Neural progenitor cell (in vitro differentiated cells): ENCODE results near the gene CTNNA3. TPM values are rescaled to one million over a fixed set of nuclear protein-coding genes. Genes with fewer than 3 reads are reported as not detected.

Experiments used
- DNase-seq: peaks from one replicate; pipeline ENCODE4 v3.0.0-alpha.2; 2016; ENCODE audit warnings: low spot score
- H2AFZ ChIP-seq: fragments of 200-600 bp; sonication (generic); replicated peaks from 2 replicates; pipeline ENCODE4 v1.6.1; 2016; ENCODE audit warnings: antibody characterized with exemption
- H3F3A ChIP-seq: fragments of 200-600 bp; sonication (generic); 2 replicates; pipeline ENCODE4 v1.6.1; 2016; ENCODE audit warnings: antibody characterized with exemption, low read depth
- H3K27ac ChIP-seq: fragments of 200-600 bp; sonication (generic); 2 replicates; pipeline ENCODE4 v1.5.1; 2016; ENCODE audit warnings: mild to moderate bottlenecking
- H3K27me3 ChIP-seq: fragments of 200-600 bp; sonication (generic); 2 replicates; pipeline ENCODE4 v1.6.1; 2016; ENCODE audit warnings: mild to moderate bottlenecking, moderate library complexity
- H3K36me3 ChIP-seq: fragments of 200-600 bp; sonication (generic); 2 replicates; pipeline ENCODE4 v1.5.1; 2016
- H3K4me1 ChIP-seq: fragments of 200-600 bp; sonication (generic); 2 replicates; pipeline ENCODE4 v1.6.1; 2016; ENCODE audit warnings: mixed run types
- H3K4me2 ChIP-seq: fragments of 200-600 bp; sonication (generic); 2 replicates; pipeline ENCODE4 v1.6.1; 2016
- H3K4me3 ChIP-seq: fragments of 200-600 bp; sonication (generic); 2 replicates; pipeline ENCODE4 v1.5.1; 2016
- H3K79me2 ChIP-seq: fragments of 200-600 bp; sonication (generic); 2 replicates; pipeline ENCODE4 v1.6.1; 2016; ENCODE audit warnings: low read depth
- H3K9ac ChIP-seq: fragments of 200-600 bp; sonication (generic); 2 replicates; pipeline ENCODE4 v1.6.1; 2016
- H3K9me3 ChIP-seq: fragments of 200-600 bp; sonication (generic); 2 replicates; pipeline ENCODE4 v1.5.1; 2016; ENCODE audit warnings: low read depth
- H4K20me1 ChIP-seq: fragments of 200-600 bp; sonication (generic); 2 replicates; pipeline ENCODE4 v1.6.1; 2016; ENCODE audit warnings: low read depth
- H3K27ac Mint-ChIP-seq: 3 replicates; pipeline ENCODE4 v1.8.0; 2021; ENCODE audit warnings: mixed read lengths
- H3K27me3 Mint-ChIP-seq: 2 replicates; pipeline ENCODE4 v1.8.0; 2022; ENCODE audit warnings: low read depth, mild to moderate bottlenecking, inconsistent platforms, moderate library complexity, mixed read lengths; ENCODE audit not compliant: insufficient read depth
- H3K36me3 Mint-ChIP-seq: 3 replicates; pipeline ENCODE4 v1.8.0; 2021; ENCODE audit warnings: mixed read lengths
- H3K4me1 Mint-ChIP-seq: 3 replicates; pipeline ENCODE4 v1.8.0; 2021; ENCODE audit warnings: mixed read lengths
- H3K4me3 Mint-ChIP-seq: 3 replicates; pipeline ENCODE4 v1.8.0; 2021; ENCODE audit warnings: mild to moderate bottlenecking, moderate library complexity, mixed read lengths
- H3K9me3 Mint-ChIP-seq: 3 replicates; pipeline ENCODE4 v1.8.0; 2020; ENCODE audit warnings: mixed read lengths
- EZH2 ChIP-seq: fragments of 200-600 bp; sonication (generic); IDR thresholded peaks from 2 replicates; pipeline ENCODE4 v1.6.1; 2017; ENCODE audit warnings: antibody characterized with exemption, mild to moderate bottlenecking, moderate library complexity
- EZH2phosphoT487 ChIP-seq: fragments of 200-600 bp; sonication (generic); IDR thresholded peaks from 2 replicates; pipeline ENCODE4 v1.6.1; 2017; ENCODE audit warnings: antibody characterized with exemption
- total RNA-seq: library from RNA; depleted of rRNA; stranded (reverse); fragments of >200 nt; gene quantifications from 2 replicates; pipeline ENCODE4 v1.2.3, GENCODE V29; 2015; ENCODE audit warnings: low replicate concordance
- TF ChIP-seq, protein P1 (sequence below): fragments of 200-600 bp; sonication (generic); IDR thresholded peaks from 2 replicates; pipeline ENCODE4 v1.5.1; 2017; ENCODE audit warnings: antibody characterized with exemption, mild to moderate bottlenecking

CTNNA3 gene
- total RNA-seq, 1 donor from 2014 or later: 12.9 TPM

DNA sequence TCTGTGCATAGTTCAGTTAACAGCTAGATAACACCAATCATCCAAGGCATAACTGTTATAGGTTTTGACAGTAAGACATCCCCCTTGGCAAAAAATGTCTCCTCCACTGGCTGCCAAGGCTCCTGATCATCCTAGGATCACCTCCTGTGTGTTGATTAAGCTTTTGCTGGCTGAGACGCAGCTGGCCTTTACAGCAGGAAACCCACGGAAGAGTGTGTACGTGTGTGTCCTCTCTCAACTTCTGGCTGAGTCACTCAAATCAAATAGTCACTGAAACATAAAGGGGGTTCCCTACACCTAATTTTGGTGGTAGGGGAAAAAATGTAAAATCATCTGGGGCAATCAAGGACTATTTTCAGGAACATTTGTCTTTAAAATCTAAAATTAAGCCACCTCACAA is 208.8 kb downstream of the CTNNA3 start:
- TF ChIP-seq EZH2phosphoT487 (no peak), EZH2 (no peak)
- TF ChIP-seq, protein P1, sequence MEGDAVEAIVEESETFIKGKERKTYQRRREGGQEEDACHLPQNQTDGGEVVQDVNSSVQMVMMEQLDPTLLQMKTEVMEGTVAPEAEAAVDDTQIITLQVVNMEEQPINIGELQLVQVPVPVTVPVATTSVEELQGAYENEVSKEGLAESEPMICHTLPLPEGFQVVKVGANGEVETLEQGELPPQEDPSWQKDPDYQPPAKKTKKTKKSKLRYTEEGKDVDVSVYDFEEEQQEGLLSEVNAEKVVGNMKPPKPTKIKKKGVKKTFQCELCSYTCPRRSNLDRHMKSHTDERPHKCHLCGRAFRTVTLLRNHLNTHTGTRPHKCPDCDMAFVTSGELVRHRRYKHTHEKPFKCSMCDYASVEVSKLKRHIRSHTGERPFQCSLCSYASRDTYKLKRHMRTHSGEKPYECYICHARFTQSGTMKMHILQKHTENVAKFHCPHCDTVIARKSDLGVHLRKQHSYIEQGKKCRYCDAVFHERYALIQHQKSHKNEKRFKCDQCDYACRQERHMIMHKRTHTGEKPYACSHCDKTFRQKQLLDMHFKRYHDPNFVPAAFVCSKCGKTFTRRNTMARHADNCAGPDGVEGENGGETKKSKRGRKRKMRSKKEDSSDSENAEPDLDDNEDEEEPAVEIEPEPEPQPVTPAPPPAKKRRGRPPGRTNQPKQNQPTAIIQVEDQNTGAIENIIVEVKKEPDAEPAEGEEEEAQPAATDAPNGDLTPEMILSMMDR: no peak
- Histone ChIP-seq H3K9me3 (no peaks in the 10 kb centered on the region), H3K79me2 (no peaks in the 10 kb centered on the region), H3K4me2 (no peak overlapping the region), H2AFZ (no peak overlapping the region), H3K36me3 (no peaks in the 10 kb centered on the region), H3K4me1 (no peaks in the 10 kb centered on the region), H3K27me3 (no peaks in the 10 kb centered on the region), H4K20me1 (no peaks in the 10 kb centered on the region), H3F3A (no peaks in the 10 kb centered on the region), H3K4me3 (no peak overlapping the region), H3K9ac (no peak overlapping the region), H3K27ac (no peak overlapping the region)
- Mint-ChIP-seq H3K4me3 (no peak overlapping the region), H3K27ac (no peak overlapping the region), H3K36me3 (no peaks in the 10 kb centered on the region), H3K27me3 (no peaks in the 10 kb centered on the region), H3K4me1 (no peaks in the 10 kb centered on the region), H3K9me3 (peaks cover 3% of the 10 kb centered on the region)
- no peak for DNase-seq

DNA sequence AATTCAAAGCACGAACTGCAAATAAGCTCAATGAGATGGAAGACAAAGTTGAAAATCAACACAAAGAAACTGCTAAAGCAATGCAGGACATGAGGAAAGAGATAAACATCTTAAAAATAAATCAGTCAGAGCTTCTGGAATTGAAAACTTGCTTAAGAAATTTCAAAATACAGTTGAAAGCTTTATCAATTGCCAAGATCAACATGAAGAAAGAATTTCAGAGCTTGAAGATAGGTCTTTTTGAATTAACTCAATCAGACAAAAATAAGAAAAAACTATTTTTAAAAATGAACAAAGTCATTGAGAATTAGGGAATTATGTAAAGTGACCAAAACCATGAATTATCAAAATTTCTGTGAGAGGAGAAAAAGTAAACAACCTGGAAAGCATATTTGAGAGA is 218.1 kb downstream of the CTNNA3 start:
- Histone ChIP-seq H3K4me2 (no peak overlapping the region), H3K4me1 (no peaks in the 10 kb centered on the region), H3K27me3 (no peaks in the 10 kb centered on the region), H2AFZ (no peak overlapping the region), H3K4me3 (no peak overlapping the region), H3K27ac (no peak overlapping the region), H3K9ac (no peak overlapping the region), H3K79me2 (no peaks in the 10 kb centered on the region), H3F3A (no peaks in the 10 kb centered on the region), H3K36me3 (no peaks in the 10 kb centered on the region), H4K20me1 (no peaks in the 10 kb centered on the region), H3K9me3 (peaks cover 8% of the 10 kb centered on the region)
- DNase-seq: no peak
- H3K4me1 Mint-ChIP-seq: no peaks in the 10 kb centered on the region
- H3K9me3 Mint-ChIP-seq: peaks cover 32% of the 10 kb centered on the region
- no peak overlapping the region for H3K4me3 Mint-ChIP-seq
- no peak overlapping the region for H3K27ac Mint-ChIP-seq
- TF ChIP-seq, protein P1: no peak
- no peak for TF ChIP-seq EZH2phosphoT487
- no peak for TF ChIP-seq EZH2
- H3K36me3 Mint-ChIP-seq: no peaks in the 10 kb centered on the region
- no peaks in the 10 kb centered on the region for H3K27me3 Mint-ChIP-seq

DNA sequence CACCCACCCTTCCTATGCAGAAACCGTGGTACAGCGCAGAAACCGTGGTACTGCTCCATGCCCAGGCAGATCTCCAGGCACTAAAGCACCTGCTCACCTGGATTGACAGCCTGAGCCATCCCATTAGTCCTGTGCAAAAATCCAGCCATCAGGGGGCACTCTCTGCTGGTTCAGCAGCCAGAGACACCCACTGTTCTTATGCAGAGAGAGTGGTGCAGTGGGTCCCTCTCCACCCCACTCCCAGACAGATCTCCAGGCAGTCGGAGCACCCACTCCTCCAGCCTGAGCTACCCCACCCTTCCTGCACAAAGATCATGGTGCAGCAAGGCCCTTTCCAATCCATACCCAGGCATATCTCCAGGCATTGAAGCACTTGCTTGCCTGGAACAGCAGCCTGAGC is 219.8 kb downstream of the CTNNA3 start:
- TF ChIP-seq EZH2phosphoT487 (no peak), EZH2 (no peak)
- TF ChIP-seq, protein P1: peak; percentile 12
- Histone ChIP-seq H3K36me3 (no peaks in the 10 kb centered on the region), H3K9me3 (peaks cover 8% of the 10 kb centered on the region), H3K27ac (no peak overlapping the region), H3K4me1 (no peaks in the 10 kb centered on the region), H4K20me1 (no peaks in the 10 kb centered on the region), H3K27me3 (no peaks in the 10 kb centered on the region), H3K79me2 (no peaks in the 10 kb centered on the region), H3K9ac (no peak overlapping the region), H3K4me2 (no peak overlapping the region), H3K4me3 (no peak overlapping the region), H3F3A (no peaks in the 10 kb centered on the region), H2AFZ (no peak overlapping the region)
- no peak for DNase-seq
- no peaks in the 10 kb centered on the region for H3K36me3 Mint-ChIP-seq
- peaks cover 30% of the 10 kb centered on the region for H3K9me3 Mint-ChIP-seq
- no peak overlapping the region for H3K4me3 Mint-ChIP-seq
- no peaks in the 10 kb centered on the region for H3K27me3 Mint-ChIP-seq
- H3K27ac Mint-ChIP-seq: no peak overlapping the region
- no peaks in the 10 kb centered on the region for H3K4me1 Mint-ChIP-seq
